Measurements from ENCODE around the gene ESM1.
"Not testable (repeated sequence)": the region's sequence is repeated elsewhere in the genome, so short reads cannot be mapped to it uniquely, and the experiment has no call there.

The ESM1 gene

GRCh38 chr5:54985301-54986268 is at the start of gene ESM1:
Gene ESM1, minus strand, starts transcription at chr5:54985593. Its CDS starts 76 bp downstream, at chr5:54985517.
- DNase-seq: no peak

- no peak for DNase-seq
Observed at GRCh38 chr5:55033568-55033967, 48.2 kb upstream of the ESM1 start.

GRCh38 chr5:55031492-55031891 is 46.1 kb upstream of the ESM1 start:
- no peak for DNase-seq

- DNase-seq: no peak
Observed at GRCh38 chr5:55030676-55031369, 45.4 kb upstream of the ESM1 start.

- DNase-seq: no peak
Observed at GRCh38 chr5:55030220-55030619, 44.8 kb upstream of the ESM1 start.

GRCh38 chr5:55027595-55027994 is 42.2 kb upstream of the ESM1 start:
- peak in 1 of 2 experiments; percentile 24 for DNase-seq

- no peak for DNase-seq
Observed at GRCh38 chr5:55022450-55022849, 37.1 kb upstream of the ESM1 start.

- DNase-seq: no peak
Observed at GRCh38 chr5:55021821-55022220, 36.4 kb upstream of the ESM1 start.

- DNase-seq: no peak
Observed at GRCh38 chr5:55021410-55021809, 36.0 kb upstream of the ESM1 start.

- not testable (repeated sequence) for DNase-seq
Observed at GRCh38 chr5:55010149-55010548, 24.8 kb upstream of the ESM1 start.

- DNase-seq: no peak
Observed at GRCh38 chr5:55004729-55005128, 19.3 kb upstream of the ESM1 start.

- no peak for DNase-seq
Observed at GRCh38 chr5:55003432-55004065, 18.2 kb upstream of the ESM1 start.

GRCh38 chr5:55002166-55002565 is 16.8 kb upstream of the ESM1 start:
- not testable (repeated sequence) for DNase-seq

GRCh38 chr5:54997081-54997480 is 11.7 kb upstream of the ESM1 start:
- no peak for DNase-seq

GRCh38 chr5:54996466-54996865 is 11.1 kb upstream of the ESM1 start:
- DNase-seq: no peak

GRCh38 chr5:54995168-54995567 is 9.8 kb upstream of the ESM1 start:
- DNase-seq: no peak

GRCh38 chr5:54994628-54995027 is 9.2 kb upstream of the ESM1 start:
- DNase-seq: no peak

- no peak for DNase-seq
Observed at GRCh38 chr5:54993318-54993717, 7.9 kb upstream of the ESM1 start.

- no peak for DNase-seq
Observed at GRCh38 chr5:54991416-54991815, 6.0 kb upstream of the ESM1 start.

GRCh38 chr5:54990841-54991258 is 5.5 kb upstream of the ESM1 start:
- DNase-seq: no peak

- no peak for DNase-seq
Observed at GRCh38 chr5:54988817-54989216, 3.4 kb upstream of the ESM1 start.

- no peak for DNase-seq
Observed at GRCh38 chr5:54988218-54988617, 2.8 kb upstream of the ESM1 start.

- DNase-seq: no peak
Observed at GRCh38 chr5:54986269-54986654, 869 bp upstream of the ESM1 start.

GRCh38 chr5:54981928-54982327 is 3.5 kb downstream of the ESM1 start:
- no peak for DNase-seq

Data from activated CD4-positive, alpha-beta T cell treated with anti-CD3 and anti-CD28 coated beads, Interleukin-2, amount 50 U/mL, for 48 hours (primary cell).